GM18499 (cell line): ENCODE data around the gene CLTC.
"Not testable (repeated sequence)": the region's sequence is repeated elsewhere in the genome, so short reads cannot be mapped to it uniquely, and the experiment has no call there.

Experiments
- ATAC-seq: cut with Tn5 transposase; IDR thresholded peaks from one replicate; pipeline ENCODE4 v1.9.1; 2021; ENCODE audit warnings: moderate number of reproducible peaks; ENCODE audit not compliant: insufficient read depth, unreplicated experiment

CLTC gene

DNA sequence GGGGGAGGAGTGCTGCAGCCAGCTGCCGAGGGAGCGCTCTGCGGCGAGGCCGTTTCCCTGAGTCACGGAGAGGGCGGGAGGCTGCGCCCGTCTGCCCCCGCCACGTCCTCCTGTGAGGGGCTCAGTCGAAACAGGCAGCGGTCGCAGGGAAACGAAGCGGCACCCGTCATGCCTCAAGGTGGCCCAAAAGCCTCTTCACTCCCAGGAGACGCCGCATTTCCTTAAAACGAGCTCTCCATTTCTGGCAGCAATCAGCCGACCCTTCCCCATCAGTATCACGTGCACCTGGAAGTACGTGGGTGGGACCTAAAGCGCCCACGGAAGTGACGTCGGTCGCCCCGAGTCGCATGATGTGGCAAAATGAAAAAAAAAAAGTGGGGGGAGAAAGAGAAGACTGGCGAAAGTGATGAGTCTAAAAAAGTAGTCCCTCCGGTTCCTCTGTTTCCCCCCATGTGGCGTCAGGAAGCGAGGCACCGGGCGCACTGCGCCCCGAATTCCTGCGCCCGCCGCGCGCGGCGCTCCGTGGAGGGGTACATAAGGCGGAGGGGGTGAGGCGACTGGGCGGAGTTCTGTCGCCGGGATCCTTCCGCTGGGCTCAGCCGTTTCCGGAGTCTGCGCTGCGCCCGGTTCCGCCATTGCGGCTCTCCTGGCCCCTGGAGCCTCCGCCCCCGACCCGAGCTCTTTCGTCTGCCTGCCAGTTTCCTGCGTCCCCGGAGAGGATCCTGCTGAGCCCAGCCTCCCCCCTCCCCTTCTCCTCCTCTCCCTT lies at the start of gene CLTC:
CLTC (plus strand) TSS at position 598 of the 766 bp plus-strand sequence. CDS start 237 bp downstream, outside the sequence.
- peak; percentile 59 for ATAC-seq

DNA sequence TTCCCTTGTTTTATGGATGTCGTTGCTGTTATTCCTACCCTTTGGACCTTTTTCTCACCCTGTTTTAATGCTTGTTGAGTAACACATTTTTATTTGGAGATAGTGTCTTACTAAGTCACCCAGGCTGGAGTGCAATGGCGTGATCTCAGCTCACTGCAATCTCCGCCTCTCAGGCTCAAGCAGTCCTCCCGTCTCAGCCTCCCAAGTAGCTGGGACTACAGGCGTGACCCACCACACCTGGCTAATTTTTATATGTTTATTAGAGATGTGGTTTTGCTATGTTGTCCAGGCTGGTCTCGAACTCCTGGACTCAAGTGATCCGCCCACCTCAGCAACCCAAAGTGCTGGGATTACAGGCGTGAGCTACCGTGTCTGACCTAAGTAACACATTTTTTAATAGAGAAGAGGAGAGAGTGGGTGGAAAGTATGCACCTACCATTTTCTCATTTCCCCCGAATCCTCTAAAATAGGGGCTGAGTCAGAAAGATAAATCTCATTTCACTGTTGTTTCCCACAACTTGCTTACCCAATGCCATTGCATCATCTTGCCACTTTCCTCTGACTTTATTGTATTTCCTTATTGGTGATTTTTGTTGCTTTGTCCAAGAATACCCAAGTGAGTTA lies 47.3 kb upstream of the CLTC start:
- no peak for ATAC-seq

- ATAC-seq = not testable (repeated sequence)
Observed at GRCh38 chr17:59584168-59584567, 35.5 kb upstream of the CLTC start.

DNA sequence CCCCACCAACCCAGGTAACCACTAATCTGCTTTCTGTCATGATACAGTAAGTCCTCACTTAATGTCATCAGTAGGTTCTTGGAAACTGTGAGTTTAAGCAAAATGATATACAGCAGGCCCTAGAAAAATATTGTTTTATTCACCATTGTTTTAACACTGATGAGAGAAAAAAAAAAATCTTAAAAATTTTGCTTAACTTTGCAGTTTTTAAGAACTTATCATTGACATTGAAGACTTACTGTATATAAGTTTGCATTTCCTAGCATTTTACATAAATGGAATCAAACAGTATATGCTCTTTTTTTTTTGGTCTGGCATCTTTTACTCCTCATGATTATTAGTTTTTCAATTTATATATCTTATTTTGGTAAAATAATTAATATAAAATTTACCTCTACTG lies 19.5 kb upstream of the CLTC start:
- no peak for ATAC-seq

DNA sequence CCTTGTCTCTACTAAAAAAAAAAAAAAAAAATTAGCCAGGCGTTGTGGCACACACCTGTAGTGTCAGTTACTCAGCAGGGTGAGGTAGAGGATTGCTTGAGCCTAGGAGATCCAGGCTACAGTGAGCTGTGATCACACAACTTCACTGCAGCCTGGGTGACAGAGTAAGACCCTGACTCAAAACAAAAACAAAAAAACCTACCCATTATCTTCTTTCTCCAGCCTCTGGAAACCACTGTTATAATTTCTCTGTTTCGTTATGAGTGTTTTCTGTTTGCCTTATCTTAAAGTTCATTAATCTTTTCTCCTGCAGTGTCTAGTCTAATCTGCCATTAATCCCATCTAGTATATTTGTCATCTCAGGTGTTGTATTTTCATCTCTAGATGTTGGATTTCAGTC lies 18.6 kb upstream of the CLTC start:
- peak; percentile 57 for ATAC-seq

- no peak for ATAC-seq
Observed at GRCh38 chr17:59607061-59607460, 12.6 kb upstream of the CLTC start.

- ATAC-seq = no peak
Observed at GRCh38 chr17:59607817-59608403, 11.8 kb upstream of the CLTC start.

GRCh38 chr17:59611503-59611902 lies 8.2 kb upstream of the CLTC start:
- ATAC-seq = no peak

- no peak for ATAC-seq
Observed at GRCh38 chr17:59616253-59616920, 3.3 kb upstream of the CLTC start.

- no peak for ATAC-seq
Observed at GRCh38 chr17:59617156-59617732, 2.5 kb upstream of the CLTC start.

GRCh38 chr17:59619035-59619297 lies 729 bp upstream of the CLTC start:
- ATAC-seq = no peak

DNA sequence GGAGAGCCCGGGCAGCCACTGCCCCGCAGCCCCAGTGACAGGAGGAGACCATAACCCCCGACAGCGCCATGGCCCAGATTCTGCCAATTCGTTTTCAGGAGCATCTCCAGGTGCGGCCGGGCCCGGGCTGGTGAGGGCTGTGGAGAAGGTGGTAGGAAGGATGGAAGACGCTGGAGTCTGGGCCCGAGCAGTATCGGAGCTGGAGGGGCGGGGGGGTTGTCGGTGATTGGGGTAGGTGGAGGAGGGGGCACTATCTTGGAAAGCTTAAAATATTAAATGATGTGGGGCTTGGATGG lies 317 bp downstream of the CLTC start:
- no peak for ATAC-seq

GRCh38 chr17:59620518-59621259 lies 994 bp downstream of the CLTC start:
- no peak for ATAC-seq

DNA sequence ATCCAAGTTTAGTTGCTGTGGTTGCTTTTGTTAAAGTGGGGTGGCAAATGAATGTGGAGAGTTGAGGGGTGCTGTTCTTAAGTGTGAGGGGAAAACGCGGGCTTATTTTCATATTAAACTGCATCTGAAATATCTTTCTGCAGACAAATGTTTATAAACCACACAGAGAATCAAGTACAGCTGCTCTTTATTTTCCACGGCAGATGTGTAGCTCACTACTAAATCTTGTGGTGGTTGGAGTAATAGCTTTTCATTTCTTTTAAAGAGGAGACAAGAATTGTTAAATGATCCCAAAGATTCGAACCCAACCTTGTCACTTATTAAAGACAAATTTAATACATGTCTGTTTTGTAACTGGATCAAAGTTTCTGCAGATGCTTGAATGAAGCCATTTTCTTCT lies 2.1 kb downstream of the CLTC start:
- ATAC-seq = no peak

DNA sequence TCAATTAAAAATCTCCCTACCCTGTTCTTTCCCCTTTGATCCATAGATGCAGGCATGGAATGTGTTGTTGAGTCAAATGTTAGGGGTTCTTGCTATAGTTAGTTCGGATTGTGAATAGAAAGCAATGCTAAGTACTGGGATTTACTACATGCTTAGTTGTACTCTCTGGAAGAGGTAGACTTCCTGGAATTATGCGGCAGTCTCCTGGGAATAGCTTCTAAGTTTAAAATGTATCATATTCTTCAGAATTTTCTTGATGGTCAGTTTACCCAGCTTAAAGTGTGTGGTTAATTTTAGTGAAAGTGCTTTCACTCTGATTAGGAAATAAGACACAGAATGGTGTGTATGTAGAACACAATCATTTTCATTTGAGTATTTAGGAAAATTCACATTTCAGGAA lies 3.5 kb downstream of the CLTC start:
- ATAC-seq = no peak

GRCh38 chr17:59626756-59627155 lies 7.1 kb downstream of the CLTC start:
- ATAC-seq = no peak

GRCh38 chr17:59627274-59627673 lies 7.6 kb downstream of the CLTC start:
- no peak for ATAC-seq

DNA sequence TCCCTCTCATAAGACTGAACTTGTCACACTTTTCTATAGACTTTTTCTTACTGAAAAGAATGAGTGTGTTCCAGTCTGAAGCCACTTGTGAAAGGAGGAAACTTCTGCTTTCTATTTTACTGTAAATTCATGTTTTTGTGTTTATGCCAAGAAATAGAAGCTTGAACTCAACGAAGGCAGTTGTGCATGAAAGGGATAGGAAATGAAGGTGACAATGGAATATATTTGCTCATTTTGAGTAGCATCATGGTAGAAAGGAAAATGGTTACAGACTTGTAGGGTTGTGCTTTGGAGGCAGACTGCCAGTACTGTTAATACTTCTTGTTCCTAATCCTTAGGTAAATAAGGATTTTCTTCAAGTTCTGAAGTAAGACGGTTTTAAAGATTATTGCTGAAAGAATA lies 8.1 kb downstream of the CLTC start:
- ATAC-seq = no peak

GRCh38 chr17:59629174-59629573 lies 9.5 kb downstream of the CLTC start:
- ATAC-seq = no peak

DNA sequence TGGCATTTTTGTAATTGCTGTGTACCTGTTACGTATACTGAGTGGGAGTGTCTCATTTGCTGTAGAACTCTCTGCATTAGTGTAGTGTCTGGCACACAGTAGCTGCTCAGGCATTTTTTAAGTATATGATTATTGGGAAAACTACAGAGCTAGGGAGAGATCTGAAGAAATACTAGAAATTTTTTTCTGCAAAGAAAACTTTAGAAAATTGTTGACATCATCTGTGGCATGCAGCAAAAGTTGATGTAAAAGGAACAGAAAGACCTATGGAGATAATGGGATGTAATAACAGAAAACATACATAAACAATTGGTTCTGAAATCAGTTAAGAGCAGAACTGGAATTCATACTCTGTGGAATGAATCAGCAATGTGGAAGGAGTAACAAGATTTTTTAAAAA lies 11.6 kb downstream of the CLTC start:
- no peak for ATAC-seq

DNA sequence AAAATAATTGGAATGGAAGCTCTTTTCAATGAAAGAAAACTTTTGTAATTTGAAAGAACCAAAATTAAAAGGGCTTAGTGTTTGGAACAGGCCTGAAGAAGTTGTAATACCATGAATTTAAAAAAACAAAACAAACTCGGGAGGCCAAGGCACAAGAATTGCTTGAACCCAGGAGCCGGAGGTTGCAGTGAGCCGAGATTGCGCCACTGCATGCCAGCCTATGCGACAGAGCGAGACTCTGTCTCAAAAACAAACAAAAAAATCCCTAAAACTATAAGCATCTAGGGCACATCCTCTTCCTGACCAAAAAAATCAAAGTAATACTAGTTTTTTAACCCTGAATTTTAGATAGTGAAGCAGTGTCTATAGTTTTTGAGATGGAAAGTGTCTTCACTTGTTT lies 12.7 kb downstream of the CLTC start:
- no peak for ATAC-seq
